ENCODE data around the gene PFKFB3. TPM values are rescaled to one million over a fixed set of nuclear protein-coding genes. Genes with fewer than 3 reads are reported as not detected.

The PFKFB3 gene
- total and polyA plus RNA-seq, 12 donors: 8.4 to 72.4 (median 29.5) TPM

DNA sequence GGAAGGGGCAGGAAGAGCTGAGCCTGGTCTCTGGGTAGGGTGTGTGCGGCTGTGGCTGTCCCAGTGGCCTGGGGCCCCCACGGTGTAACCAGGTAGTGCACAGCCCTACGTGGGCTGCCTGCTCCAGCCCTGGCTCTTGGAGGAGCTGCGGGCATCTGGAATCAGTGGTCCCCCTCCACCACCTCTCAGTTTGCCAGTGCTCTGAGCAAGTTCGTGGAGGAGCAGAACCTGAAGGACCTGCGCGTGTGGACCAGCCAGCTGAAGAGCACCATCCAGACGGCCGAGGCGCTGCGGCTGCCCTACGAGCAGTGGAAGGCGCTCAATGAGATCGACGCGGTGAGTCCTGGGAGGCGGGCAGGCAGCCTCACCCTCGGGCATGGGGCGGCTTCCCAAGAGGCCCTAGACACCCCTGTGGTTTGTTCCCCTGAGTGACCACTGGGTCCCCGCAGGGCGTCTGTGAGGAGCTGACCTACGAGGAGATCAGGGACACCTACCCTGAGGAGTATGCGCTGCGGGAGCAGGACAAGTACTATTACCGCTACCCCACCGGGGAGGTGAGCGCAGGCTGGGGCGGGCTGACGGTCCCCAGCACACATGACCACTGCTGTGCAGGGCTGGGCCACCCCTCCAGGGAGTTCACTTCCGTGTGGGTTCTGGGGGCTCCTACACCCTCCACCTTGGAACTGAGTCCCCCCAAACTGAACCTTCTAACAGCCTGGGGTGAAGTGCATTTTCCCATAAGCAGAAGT lies 18.6 kb downstream of the PFKFB3 start:
- TF ChIP-seq POLR2A (IDR thresholded peaks at IDR 0.05): no peak
- TF ChIP-seq, protein P1, sequence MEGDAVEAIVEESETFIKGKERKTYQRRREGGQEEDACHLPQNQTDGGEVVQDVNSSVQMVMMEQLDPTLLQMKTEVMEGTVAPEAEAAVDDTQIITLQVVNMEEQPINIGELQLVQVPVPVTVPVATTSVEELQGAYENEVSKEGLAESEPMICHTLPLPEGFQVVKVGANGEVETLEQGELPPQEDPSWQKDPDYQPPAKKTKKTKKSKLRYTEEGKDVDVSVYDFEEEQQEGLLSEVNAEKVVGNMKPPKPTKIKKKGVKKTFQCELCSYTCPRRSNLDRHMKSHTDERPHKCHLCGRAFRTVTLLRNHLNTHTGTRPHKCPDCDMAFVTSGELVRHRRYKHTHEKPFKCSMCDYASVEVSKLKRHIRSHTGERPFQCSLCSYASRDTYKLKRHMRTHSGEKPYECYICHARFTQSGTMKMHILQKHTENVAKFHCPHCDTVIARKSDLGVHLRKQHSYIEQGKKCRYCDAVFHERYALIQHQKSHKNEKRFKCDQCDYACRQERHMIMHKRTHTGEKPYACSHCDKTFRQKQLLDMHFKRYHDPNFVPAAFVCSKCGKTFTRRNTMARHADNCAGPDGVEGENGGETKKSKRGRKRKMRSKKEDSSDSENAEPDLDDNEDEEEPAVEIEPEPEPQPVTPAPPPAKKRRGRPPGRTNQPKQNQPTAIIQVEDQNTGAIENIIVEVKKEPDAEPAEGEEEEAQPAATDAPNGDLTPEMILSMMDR (IDR thresholded peaks at IDR 0.05): no peak
- Histone ChIP-seq H3K36me3 (replicated peaks in 1 of 2) (peaks cover 0 to 92% of the 10 kb centered on the region in 2 donors), H3K4me3 (no peak overlapping the region), H3K4me1 (replicated peaks in 1 of 2) (no peaks in the 10 kb centered on the region), H3K9me3 (replicated peaks in 1 of 3) (no peaks in the 10 kb centered on the region), H3K27me3 (no peaks in the 10 kb centered on the region), H3K27ac (no peak overlapping the region)
- DNase-seq: no peak
- intact Hi-C loops (cut with DNase I): loop anchor here in 1 of 2 donors (10.0 kb wide), 1 partner anchor 163 kb away; no protein-coding TSS in a partner anchor
- WGBS, 4 donors: 91 to 96% (median 94%) methylated on average over 13 to 30 of the region's 30 CpGs

DNA sequence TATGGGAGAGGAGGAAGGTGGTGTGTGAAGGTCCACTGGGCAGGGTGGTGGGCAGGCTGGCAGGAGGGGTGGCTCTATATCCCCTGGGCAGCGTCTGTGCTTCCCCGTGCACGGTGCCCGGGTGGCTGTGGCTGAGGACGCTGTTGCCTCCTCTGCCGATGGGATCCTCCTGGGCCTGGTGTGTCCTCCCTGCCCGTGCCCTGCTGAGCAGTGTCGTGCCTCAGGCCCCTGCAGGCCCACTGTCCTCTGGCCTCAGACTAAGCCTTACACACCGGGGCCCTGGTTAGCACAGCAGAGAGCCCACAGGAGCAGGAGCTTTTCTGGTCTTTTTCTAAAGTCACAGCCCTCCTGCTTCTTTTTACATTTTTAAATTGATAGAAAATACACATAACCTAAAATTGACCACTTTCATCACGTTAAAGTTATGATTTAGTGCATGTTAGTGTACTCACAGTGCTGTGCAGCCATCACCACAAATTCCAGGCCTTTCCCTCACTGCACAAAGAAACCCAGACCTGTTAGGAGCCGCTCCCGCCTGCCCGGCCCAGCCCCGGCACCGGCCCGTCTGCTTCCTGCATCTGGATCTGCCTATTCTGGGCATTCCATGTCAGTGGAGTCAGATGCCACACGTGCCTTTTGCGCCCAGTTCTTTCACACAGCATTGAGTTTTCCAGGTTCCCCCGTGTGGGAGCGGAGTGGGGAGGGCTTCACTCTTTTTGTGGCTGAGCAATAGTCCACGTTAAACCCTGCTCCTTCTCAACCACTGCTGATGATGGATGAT lies 19.4 kb downstream of the PFKFB3 start:
- peaks cover 0 to 92% of the 10 kb centered on the region in 2 donors for H3K36me3 ChIP-seq (replicated peaks in 1 of 2)
- intact Hi-C loops (cut with DNase I): loop anchor here in 1 of 2 donors (10.0 kb wide), 1 partner anchor 163 kb away; no protein-coding TSS in a partner anchor

DNA sequence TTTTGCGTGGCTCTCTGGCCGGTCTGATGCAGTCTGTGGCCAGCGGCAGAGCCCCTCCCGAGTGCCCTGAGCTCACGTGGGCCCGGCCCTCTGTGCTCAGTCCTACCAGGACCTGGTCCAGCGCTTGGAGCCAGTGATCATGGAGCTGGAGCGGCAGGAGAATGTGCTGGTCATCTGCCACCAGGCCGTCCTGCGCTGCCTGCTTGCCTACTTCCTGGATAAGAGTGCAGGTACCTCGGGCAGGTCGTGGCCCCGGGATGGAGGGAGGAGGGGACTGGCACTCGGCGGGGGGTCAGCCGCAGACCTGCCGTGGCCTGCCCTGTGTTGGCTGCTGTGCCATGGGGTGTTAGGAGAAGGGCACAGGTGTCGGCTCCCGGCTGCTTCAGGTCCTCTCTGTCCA lies 20.0 kb downstream of the PFKFB3 start:
- TF ChIP-seq, protein P1 (IDR thresholded peaks at IDR 0.05): no peak
- TF ChIP-seq POLR2A (IDR thresholded peaks at IDR 0.05): no peak
- peaks cover 0 to 93% of the 10 kb centered on the region in 2 donors for H3K36me3 ChIP-seq (replicated peaks in 1 of 2)
- intact Hi-C loops (cut with DNase I): loop anchor here in 1 of 2 donors (10.0 kb wide), 1 partner anchor 162 kb away; no protein-coding TSS in a partner anchor
- H3K27ac ChIP-seq: no peak overlapping the region
- WGBS, 4 donors: 83 to 93% (median 89%) methylated on average over 8 to 19 of the region's 19 CpGs
- DNase-seq: no peak
- no peaks in the 10 kb centered on the region for H3K27me3 ChIP-seq
- no peak overlapping the region for H3K4me3 ChIP-seq
- no peaks in the 10 kb centered on the region for H3K9me3 ChIP-seq (replicated peaks in 1 of 3)
- H3K4me1 ChIP-seq (replicated peaks in 1 of 2): no peaks in the 10 kb centered on the region

More for the DNA sequence above, 19.4 kb downstream of the PFKFB3 start:
- no peak for TF ChIP-seq POLR2A (IDR thresholded peaks at IDR 0.05)
- TF ChIP-seq, protein P1 (IDR thresholded peaks at IDR 0.05): no peak
- H3K27ac ChIP-seq: no peak overlapping the region
- H3K27me3 ChIP-seq: no peaks in the 10 kb centered on the region
- H3K4me1 ChIP-seq (replicated peaks in 1 of 2): no peaks in the 10 kb centered on the region
- no peak for DNase-seq
- H3K4me3 ChIP-seq: no peak overlapping the region
- WGBS, 4 donors: 87 to 92% (median 87%) methylated on average over 17 to 21 of the region's 21 CpGs
- no peaks in the 10 kb centered on the region for H3K9me3 ChIP-seq (replicated peaks in 1 of 3)

DNA sequence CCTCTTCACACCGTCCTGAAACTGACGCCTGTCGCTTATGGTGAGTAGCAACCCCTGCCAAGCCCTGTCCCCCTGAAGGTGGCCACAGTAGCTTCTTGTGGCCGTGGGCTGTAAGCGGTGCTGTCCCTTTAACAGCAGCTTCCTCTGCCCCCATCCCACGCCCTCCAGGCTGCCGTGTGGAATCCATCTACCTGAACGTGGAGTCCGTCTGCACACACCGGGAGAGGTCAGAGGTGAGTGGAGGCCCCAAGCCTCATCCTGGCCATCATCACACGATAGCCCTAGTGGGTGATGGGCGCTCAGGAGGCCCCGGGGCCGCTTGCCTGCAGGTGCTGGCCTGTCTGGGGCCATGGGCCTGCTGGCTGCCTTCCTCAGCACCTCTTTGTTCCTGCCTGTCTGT lies 21.2 kb downstream of the PFKFB3 start:
- no peak for DNase-seq
- H3K4me3 ChIP-seq: no peak overlapping the region
- H3K4me1 ChIP-seq (replicated peaks in 1 of 2): no peaks in the 10 kb centered on the region
- no peak overlapping the region for H3K27ac ChIP-seq
- 88 to 92% (median 91%) methylated on average over 10 to 14 of the region's 14 CpGs for WGBS, 4 donors
- intact Hi-C loops (cut with DNase I): loop anchor here in 1 of 2 donors (10.0 kb wide), 1 partner anchor 161 kb away; no protein-coding TSS in a partner anchor
- TF ChIP-seq POLR2A (IDR thresholded peaks at IDR 0.05): no peak
- TF ChIP-seq, protein P1 (IDR thresholded peaks at IDR 0.05): no peak
- H3K9me3 ChIP-seq (replicated peaks in 1 of 3): no peaks in the 10 kb centered on the region
- H3K27me3 ChIP-seq: no peaks in the 10 kb centered on the region
- peaks cover 0 to 90% of the 10 kb centered on the region in 2 donors for H3K36me3 ChIP-seq (replicated peaks in 1 of 2)

Data from adrenal gland (tissue), 12 donors.